Measurements from ENCODE around the gene AAR2. TPM values are rescaled to one million over a fixed set of nuclear protein-coding genes. Genes with fewer than 3 reads are reported as not detected.

AAR2 gene
- total RNA-seq, 1 donor, result 23.7 TPM

- TF ChIP-seq CTCF (IDR thresholded peaks at IDR 0.05; ENCODE audit: insufficient read depth, low read depth, low read length), result no peak
- DNase-seq (ENCODE audit: low read depth), result no peak
- H3K4me3 ChIP-seq (ENCODE audit: low read depth, low read length), result no peak overlapping the region
These were observed 65.3 kb downstream of the AAR2 start for GRCh38 chr20:36301359-36302119.

GRCh38 chr20:36303020-36303595 lies 66.8 kb downstream of the AAR2 start:
- H3K4me3 ChIP-seq (ENCODE audit: low read depth, low read length), result no peak overlapping the region
- DNase-seq (ENCODE audit: low read depth), result no peak
- no peak for TF ChIP-seq CTCF (IDR thresholded peaks at IDR 0.05; ENCODE audit: insufficient read depth, low read depth, low read length)

GRCh38 chr20:36303831-36304230 lies 67.6 kb downstream of the AAR2 start:
- no peak for DNase-seq (ENCODE audit: low read depth)
- no peak overlapping the region for H3K4me3 ChIP-seq (ENCODE audit: low read depth, low read length)
- TF ChIP-seq CTCF (IDR thresholded peaks at IDR 0.05; ENCODE audit: insufficient read depth, low read depth, low read length), result no peak

- TF ChIP-seq CTCF (IDR thresholded peaks at IDR 0.05; ENCODE audit: insufficient read depth, low read depth, low read length), result no peak
- DNase-seq (ENCODE audit: low read depth), result no peak
- no peak overlapping the region for H3K4me3 ChIP-seq (ENCODE audit: low read depth, low read length)
These were observed 68.7 kb downstream of the AAR2 start for GRCh38 chr20:36304786-36305495.

- no peak for TF ChIP-seq CTCF (IDR thresholded peaks at IDR 0.05; ENCODE audit: insufficient read depth, low read depth, low read length)
- no peak within 1 kb of the TSS for H3K4me3 ChIP-seq (ENCODE audit: low read depth, low read length)
- DNase-seq (ENCODE audit: low read depth), result no peak
These were observed 69.6 kb downstream of the AAR2 start, which contains the start of gene DLGAP4 for GRCh38 chr20:36305602-36306551. TSS of gene DLGAP4 (plus strand) at chr20:36306339. CDS start at chr20:36431718, 125,379 bp downstream.

Other genes starting within 250 kb of the AAR2 start
- gene EPB41L1, start 81.7 kb upstream of the AAR2 start, total RNA-seq, result 9.1 and 12.6 TPM in 2 replicates
- gene DLGAP4, start 69.9 kb downstream of the AAR2 start, total RNA-seq, result 13.5 and 15.5 TPM in 2 replicates